K562 (cell line): Measurements from ENCODE around the gene FES. TPM values are rescaled to one million over a fixed set of nuclear protein-coding genes. Genes with fewer than 3 reads are reported as not detected.

Experiments used
- CSDE1 ChIP-seq, 2 experiments: fragments of 450-650 bp; IDR thresholded peaks; 2 replicates each; pipeline ENCODE4 v1.6.1; 2016; ENCODE audit warnings: mild to moderate bottlenecking in 1 of 2
- ELF1 ChIP-seq: fragments of 200-800 bp; sonication (Bioruptor generic); IDR thresholded peaks from 2 replicates; pipeline ENCODE4 v1.6.1; 2016; ENCODE audit warnings: missing genetic modification characterization, missing compliant biosample characterization
- EP300 ChIP-seq: IDR thresholded peaks from 2 replicates; pipeline ENCODE4 v1.6.1; 2012; ENCODE audit warnings: low read length, improper control_type of control experiment
- HSF4 ChIP-seq: fragments of 250-450 bp; sonication (Bioruptor Pico); IDR thresholded peaks from 2 replicates; pipeline ENCODE4 v2.1.2; 2022; ENCODE audit warnings: mild to moderate bottlenecking, moderate library complexity, borderline replicate concordance
- MBD2 ChIP-seq: sonication (generic); IDR thresholded peaks from 2 replicates; pipeline ENCODE4 v1.6.1; 2016; ENCODE audit warnings: low read depth, borderline replicate concordance
- MLX ChIP-seq, 2 experiments: fragments of 450-650 bp in 1 of 2; sonication (generic) in 1 of 2; formaldehyde crosslinking; conservative IDR thresholded peaks; 2 replicates each; pipeline versions ENCODE4 v1.4.0 to v1.8.1; 2020 to 2022; ENCODE audit warnings: mild to moderate bottlenecking in 1 of 2, missing genetic modification reagents in 1 of 2
- MTA1 ChIP-seq: fragments of 450-650 bp; IDR thresholded peaks from 2 replicates; pipeline ENCODE4 v1.6.1; 2017; ENCODE audit warnings: borderline replicate concordance
- NKRF ChIP-seq: fragments of 450-650 bp; IDR thresholded peaks from 2 replicates; pipeline ENCODE4 v1.6.1; 2016; ENCODE audit warnings: borderline replicate concordance
- PYGO2 ChIP-seq: fragments of 450-650 bp; IDR thresholded peaks from 2 replicates; pipeline ENCODE4 v1.6.1; 2016; ENCODE audit warnings: mild to moderate bottlenecking, missing genetic modification characterization, moderate library complexity, missing compliant biosample characterization
- SRSF1 ChIP-seq: fragments of 200-400 bp; formaldehyde crosslinking; IDR thresholded peaks from 2 replicates; pipeline ENCODE4 v1.6.1; 2017; ENCODE audit warnings: mild to moderate bottlenecking, low read depth, low read length, moderate library complexity
- SRSF9 ChIP-seq: fragments of 200-400 bp; formaldehyde crosslinking; IDR thresholded peaks from 2 replicates; pipeline ENCODE4 v1.6.1; 2017; ENCODE audit warnings: low read depth, low read length, borderline replicate concordance
- STAT5A ChIP-seq: IDR thresholded peaks from 2 replicates; pipeline ENCODE4 v1.6.1; 2012; ENCODE audit warnings: low read length, inconsistent platforms, borderline replicate concordance
- TAF15 ChIP-seq: fragments of 200-400 bp; formaldehyde crosslinking; IDR thresholded peaks from 2 replicates; pipeline ENCODE4 v1.6.1; 2017; ENCODE audit warnings: mild to moderate bottlenecking, low read depth, low read length, moderate library complexity
- TCFL5 ChIP-seq: fragments of 250-450 bp; sonication (Bioruptor Pico); conservative IDR thresholded peaks from 2 replicates; pipeline ENCODE4 v1.6.1; 2021; ENCODE audit warnings: mild to moderate bottlenecking, moderate library complexity, matching md5 sums
- THRA ChIP-seq: fragments of 450-650 bp; IDR thresholded peaks from 2 replicates; pipeline ENCODE4 v1.6.1; 2017; ENCODE audit warnings: mild to moderate bottlenecking, moderate library complexity
- ZBTB12 ChIP-seq: fragments of 250-450 bp; sonication (Bioruptor Pico); IDR thresholded peaks from 2 replicates; pipeline ENCODE4 v1.4.0; 2020
- ZC3H4 ChIP-seq: sonication (generic); formaldehyde crosslinking; IDR thresholded peaks from 2 replicates; pipeline ENCODE4 v1.9.0; 2021; ENCODE audit warnings: missing genetic modification reagents, borderline replicate concordance
- ZNF280A ChIP-seq: fragments of 450-650 bp; IDR thresholded peaks from 2 replicates; pipeline ENCODE4 v1.6.1; 2018; ENCODE audit warnings: mild to moderate bottlenecking, low read depth; ENCODE audit not compliant: partially characterized antibody
- ZNF395 ChIP-seq: fragments of 200-800 bp; sonication (Bioruptor generic); IDR thresholded peaks from 2 replicates; pipeline ENCODE4 v1.6.1; 2017; ENCODE audit warnings: missing genetic modification characterization, missing compliant biosample characterization
- ZNF507 ChIP-seq: conservative IDR thresholded peaks from 2 replicates; pipeline ENCODE4 v1.6.1; 2017; ENCODE audit warnings: missing genetic modification characterization, missing compliant biosample characterization
- ZNF717 ChIP-seq: fragments of 250-450 bp; sonication (Bioruptor Pico); IDR thresholded peaks from 2 replicates; pipeline ENCODE4 v1.5.0; 2021
- ZNF79 ChIP-seq: fragments of 250-450 bp; sonication (Bioruptor Pico); IDR thresholded peaks from 2 replicates; pipeline ENCODE4 v1.4.0; 2020; ENCODE audit warnings: low read depth, mild to moderate bottlenecking, moderate library complexity
- polyA plus RNA-seq, 8 experiments: library from polyadenylated mRNA; depleted of rRNA in 4 of 8; stranded (reverse) in 5 of 8; unstranded in 3 of 8; fragments of >200 nt; fragmentation: Nextera tagmentation in 2 of 8; fragmentation: Illumina TruSeq in 1 of 8; extraction: Ambion mirVana in 2 of 8; extraction: Trizol in 1 of 8; gene quantifications; 2 replicates each; pipeline versions ENCODE4 v1.2.1 to v1.2.3, GENCODE V29; 2011 to 2014; ENCODE audit warnings: inconsistent platforms in 1 of 8, missing spikeins in 1 of 8
- total RNA-seq, 7 experiments: library from RNA; depleted of rRNA in 6 of 7; stranded (reverse); fragments of >200 nt in 6 of 7; fragmentation: Illumina TruSeq in 2 of 7; extraction: Trizol in 2 of 7; gene quantifications; 2 replicates each; pipeline versions ENCODE4 v1.2.1 to v1.2.3, GENCODE V29; 2011 to 2021; ENCODE audit warnings: low replicate concordance in 1 of 7

FES gene
- total and polyA plus RNA-seq, 9 of the 15 experiments (the other 6 are each of a cell fraction or from before 2014, with no cell fraction given): 0.38 to 2.6 (median 0.82) TPM

- TF ChIP-seq ZNF280A: no peak
- peak; percentile 79 for TF ChIP-seq PYGO2 (tag)
- no peak for TF ChIP-seq ZNF507 (tag)
- TF ChIP-seq STAT5A: peak; percentile 90
- TF ChIP-seq CSDE1 (IDR thresholded peaks at IDR 0.05): no peak
- TF ChIP-seq THRA: no peak
- TF ChIP-seq MBD2: peak; percentile 86
- no peak for TF ChIP-seq NKRF
- TF ChIP-seq MLX (CRISPR knock-in tag; conservative IDR thresholded peaks at IDR 0.05): no peak
- no peak for TF ChIP-seq ZNF79 (CRISPR knock-in tag)
- TF ChIP-seq ZNF395: peak; percentile 88
- no peak for TF ChIP-seq ELF1 (tag)
- TF ChIP-seq TCFL5 (CRISPR knock-in tag): no peak
- TF ChIP-seq EP300: peak; percentile 99
- TF ChIP-seq ZC3H4 (CRISPR knock-in tag): no peak
- TF ChIP-seq TAF15: no peak
- TF ChIP-seq SRSF9: no peak
- no peak for TF ChIP-seq SRSF1
- no peak for TF ChIP-seq ZNF717
- no peak for TF ChIP-seq HSF4
- TF ChIP-seq ZBTB12 (CRISPR knock-in tag): peak; percentile 59; the same call in 1 of the 2 replicates
- no peak; the same call in 1 of the 2 replicates for TF ChIP-seq MTA1
Measured at GRCh38 chr15:90840954-90841353, 43.4 kb upstream of the FES start (continued).
